H9 (cell line): ENCODE data around the gene TJP3. TPM values are rescaled to one million over a fixed set of nuclear protein-coding genes. Genes with fewer than 3 reads are reported as not detected.

Source experiments
- DNase-seq: peaks from one replicate; pipeline ENCODE4 v3.0.0-alpha.2; 2017
- H2AFZ ChIP-seq: one replicate; pipeline ENCODE4 v1.6.1; 2013; ENCODE audit warnings: mild to moderate bottlenecking, low read length, control low read depth, moderate library complexity
- H2AK5ac ChIP-seq: 2 replicates; pipeline ENCODE4 v1.6.1; 2013; ENCODE audit warnings: low read length, control low read depth, mixed read lengths; ENCODE audit not compliant: insufficient read length
- H2BK120ac ChIP-seq: one replicate; pipeline ENCODE4 v1.6.1; 2013; ENCODE audit warnings: low read depth, mild to moderate bottlenecking, low read length, control low read depth, inconsistent platforms; ENCODE audit not compliant: poor library complexity, severe bottlenecking
- H2BK12ac ChIP-seq: 2 replicates; pipeline ENCODE4 v1.6.1; 2013; ENCODE audit warnings: low read length, control low read depth, mixed read lengths, low read depth; ENCODE audit not compliant: insufficient read length
- H2BK15ac ChIP-seq: 2 replicates; pipeline ENCODE4 v1.6.1; 2013; ENCODE audit warnings: low read depth, low read length, control low read depth
- H2BK20ac ChIP-seq: one replicate; pipeline ENCODE4 v1.6.1; 2013; ENCODE audit warnings: low read depth, mild to moderate bottlenecking, low read length, control low read depth, inconsistent platforms; ENCODE audit not compliant: poor library complexity, severe bottlenecking
- H2BK5ac ChIP-seq: 2 replicates; pipeline ENCODE4 v1.6.1; 2013; ENCODE audit warnings: low read length, control low read depth, mixed read lengths; ENCODE audit not compliant: insufficient read length
- H3K14ac ChIP-seq: 2 replicates; pipeline ENCODE4 v1.6.1; 2013; ENCODE audit warnings: low read length, control low read depth; ENCODE audit not compliant: insufficient read depth
- H3K18ac ChIP-seq: 2 replicates; pipeline ENCODE4 v1.6.1; 2013; ENCODE audit warnings: low read depth, mild to moderate bottlenecking, mixed read lengths, low read length, control low read depth; ENCODE audit not compliant: insufficient read length
- H3K23ac ChIP-seq: 2 replicates; pipeline ENCODE4 v1.6.1; 2013; ENCODE audit warnings: low read length, control low read depth, mixed read lengths, low read depth; ENCODE audit not compliant: insufficient read length
- H3K23me2 ChIP-seq: 2 replicates; pipeline ENCODE4 v1.6.1; 2013; ENCODE audit warnings: low read depth, mild to moderate bottlenecking, mixed read lengths, low read length, control low read depth; ENCODE audit not compliant: insufficient read length, poor library complexity, severe bottlenecking
- H3K27ac ChIP-seq: 2 replicates; pipeline ENCODE4 v1.5.1; 2013; ENCODE audit warnings: low read length, control low read depth, mixed read lengths, low read depth; ENCODE audit not compliant: insufficient read length
- H3K27me3 ChIP-seq: 2 replicates; pipeline ENCODE4 v1.6.1; 2013; ENCODE audit warnings: low read length, control low read depth, inconsistent platforms; ENCODE audit not compliant: insufficient read depth
- H3K4ac ChIP-seq: 2 replicates; pipeline ENCODE4 v1.6.1; 2013; ENCODE audit warnings: low read depth, mild to moderate bottlenecking, control low read depth, inconsistent platforms, low read length, moderate library complexity
- H3K4me1 ChIP-seq: 2 replicates; pipeline ENCODE4 v1.6.1; 2013; ENCODE audit warnings: low read length, control low read depth, inconsistent platforms; ENCODE audit not compliant: insufficient read depth
- H3K4me2 ChIP-seq: 2 replicates; pipeline ENCODE4 v1.6.1; 2013; ENCODE audit warnings: low read length, control low read depth, mixed read lengths; ENCODE audit not compliant: insufficient read length, insufficient read depth
- H3K56ac ChIP-seq: 2 replicates; pipeline ENCODE4 v1.6.1; 2013; ENCODE audit warnings: low read depth, mild to moderate bottlenecking, mixed read lengths, low read length, control low read depth; ENCODE audit not compliant: insufficient read length
- H3K79me1 ChIP-seq: 2 replicates; pipeline ENCODE4 v1.6.1; 2013; ENCODE audit warnings: low read depth, mild to moderate bottlenecking, moderate library complexity, low read length, control low read depth, inconsistent platforms; ENCODE audit not compliant: insufficient read depth, poor library complexity, severe bottlenecking
- H3K79me2 ChIP-seq: 2 replicates; pipeline ENCODE4 v1.6.1; 2013; ENCODE audit warnings: low read length, control low read depth, inconsistent platforms; ENCODE audit not compliant: insufficient read depth
- H3K9ac ChIP-seq: 2 replicates; pipeline ENCODE4 v1.6.1; 2013; ENCODE audit warnings: low read length, control low read depth, mixed read lengths; ENCODE audit not compliant: insufficient read length; ENCODE audit errors: extremely low read depth
- H3K9me3 ChIP-seq: one replicate; pipeline ENCODE4 v1.6.1; 2013; ENCODE audit warnings: low read depth, low read length, inconsistent platforms; ENCODE audit not compliant: control insufficient read depth
- H3T11ph ChIP-seq: one replicate; pipeline ENCODE4 v1.6.1; 2013; ENCODE audit warnings: mild to moderate bottlenecking, low read length, control low read depth, inconsistent platforms
- H4K20me1 ChIP-seq: one replicate; pipeline ENCODE4 v1.6.1; 2013; ENCODE audit not compliant: control insufficient read depth, insufficient read length, insufficient read depth
- H4K5ac ChIP-seq: 2 replicates; pipeline ENCODE4 v1.6.1; 2013; ENCODE audit warnings: low read depth, mild to moderate bottlenecking, mixed read lengths, low read length, control low read depth; ENCODE audit not compliant: insufficient read length
- H4K8ac ChIP-seq: replicated peaks from 2 replicates; pipeline ENCODE4 v1.6.1; 2013; ENCODE audit warnings: low read length, control low read depth, mixed read lengths, low read depth; ENCODE audit not compliant: insufficient read length
- H4K91ac ChIP-seq: 2 replicates; pipeline ENCODE4 v1.6.1; 2013; ENCODE audit warnings: low read depth, mild to moderate bottlenecking, moderate library complexity, mixed read lengths, low read length, control low read depth; ENCODE audit not compliant: insufficient read length
- H3K27ac Mint-ChIP-seq, 3 experiments: 2 replicates in 2 of 3; 3 replicates in 1 of 3; pipeline ENCODE4 v1.8.0; 2020 to 2021; ENCODE audit warnings: mixed read lengths in 3 of 3, mild to moderate bottlenecking in 1 of 3, moderate library complexity in 1 of 3
- H3K27me3 Mint-ChIP-seq: 2 replicates; pipeline ENCODE4 v1.8.0; 2021; ENCODE audit warnings: low read depth, mild to moderate bottlenecking, moderate library complexity, mixed read lengths
- H3K36me3 Mint-ChIP-seq, 3 experiments: 2 replicates in 2 of 3; 3 replicates in 1 of 3; pipeline ENCODE4 v1.8.0; 2020 to 2021; ENCODE audit warnings: low read depth in 3 of 3, mixed read lengths in 3 of 3; ENCODE audit not compliant: insufficient read depth in 1 of 3
- H3K4me1 Mint-ChIP-seq, 2 experiments: 2 replicates each; pipeline ENCODE4 v1.8.0; 2020; ENCODE audit warnings: mixed read lengths in 2 of 2
- H3K4me3 Mint-ChIP-seq, 2 experiments: 2 replicates in 1 of 2; 3 replicates in 1 of 2; pipeline ENCODE4 v1.8.0; 2020 to 2021; ENCODE audit warnings: mild to moderate bottlenecking in 2 of 2, mixed read lengths in 2 of 2, moderate library complexity in 1 of 2
- H3K9me3 Mint-ChIP-seq, 2 experiments: 2 replicates in 1 of 2; 3 replicates in 1 of 2; pipeline ENCODE4 v1.8.0; 2020; ENCODE audit warnings: mild to moderate bottlenecking in 2 of 2, mixed read lengths in 2 of 2, moderate library complexity in 1 of 2
- CTCF ChIP-seq: fragments of 200-600 bp; sonication (generic); conservative IDR thresholded peaks from 3 replicates; pipeline ENCODE4 v1.8.0; 2021; ENCODE audit warnings: antibody characterized with exemption, mild to moderate bottlenecking
- WGBS: extraction: QIAGEN DNeasy Blood & Tissue Kit; methylation state at CpG from one replicate; pipeline ENCODE4 v1.1.7; 2013; ENCODE audit warnings: missing lambda C conversion rate, low lambda C conversion rate, mixed read lengths; ENCODE audit not compliant: insufficient read length; ENCODE audit errors: extremely low coverage; 5-methylcytosine and 5-hydroxymethylcytosine counted together
- total RNA-seq: library from RNA; stranded (reverse); gene quantifications from 2 replicates; pipeline ENCODE4 v1.2.1, GENCODE V29; 2021

The TJP3 gene
- total RNA-seq, 1 experiment from 2014 or later: 27.3 TPM

GRCh38 chr19:3721887-3722442 is 13.8 kb downstream of the TJP3 start:
- Histone ChIP-seq H3K4ac (no peak overlapping the region), H4K5ac (no peak overlapping the region), H4K91ac (no peak overlapping the region), H3K79me1 (no peaks in the 10 kb centered on the region), H3K27me3 (no peaks in the 10 kb centered on the region), H2AK5ac (no peak overlapping the region), H3K79me2 (no peaks in the 10 kb centered on the region), H3K23me2 (peaks cover 10% of the 10 kb centered on the region), H3K9me3 (no peaks in the 10 kb centered on the region), H2BK120ac (no peak overlapping the region), H3K56ac (no peak overlapping the region), H3K27ac (no peak overlapping the region), H3K18ac (no peak overlapping the region), H3K4me2 (peak overlapping the region; percentile 92), H4K20me1 (no peaks in the 10 kb centered on the region), H3K4me1 (no peaks in the 10 kb centered on the region; the same call in 1 of the 2 replicates), H2BK20ac (no peak overlapping the region), H2BK5ac (no peak overlapping the region), H2BK15ac (no peak overlapping the region), H3K9ac (no peak overlapping the region), H2AFZ (no peak overlapping the region), H4K8ac (no peak overlapping the region), H3K23ac (no peak overlapping the region), H3T11ph (no peak overlapping the region), H2BK12ac (no peak overlapping the region), H3K14ac (no peak overlapping the region)
- H3K4me3 Mint-ChIP-seq: peak overlapping the region; percentile 71 to 87
- H3K27me3 Mint-ChIP-seq: peaks cover 3% of the 10 kb centered on the region
- H3K4me1 Mint-ChIP-seq: peaks cover 16 to 43% of the 10 kb centered on the region in 2 experiments
- no peaks in the 10 kb centered on the region; a peak in 1 of 5 replicates for H3K9me3 Mint-ChIP-seq
- no peak overlapping the region; a peak in 1 of 7 replicates for H3K27ac Mint-ChIP-seq
- no peak for TF ChIP-seq CTCF
- no peaks in the 10 kb centered on the region for H3K36me3 Mint-ChIP-seq
- no CpG with 5 or more reads among the region's 26 CpGs for WGBS
- DNase-seq: no peak
